Cardiac fibroblast (primary cell): ENCODE measurements around the gene CNOT8.

ENCODE experiments used
- DNase-seq, 2 donors: peaks; one replicate each; pipeline versions ENCODE4 v3.0.0 to v3.0.0-alpha.2; 2010; ENCODE audit warnings: low read depth in 2 of 2
- H3K4me3 ChIP-seq, 2 donors: replicated peaks in 1 of 2; 1 replicate in 1 of 2; 2 replicates in 1 of 2; pipeline ENCODE4 v1.5.1; 2011; ENCODE audit warnings: low read depth in 2 of 2, low read length in 2 of 2, mild to moderate bottlenecking in 2 of 2, moderate library complexity in 1 of 2
- CTCF ChIP-seq: IDR thresholded peaks from one replicate; pipeline ENCODE4 v1.5.1; 2011; ENCODE audit warnings: low read depth, mild to moderate bottlenecking, low read length, inconsistent platforms

The CNOT8 gene

GRCh38 chr5:154857530-154858296 is 714 bp upstream of the CNOT8 start:
- DNase-seq = peak; percentile 98
- TF ChIP-seq CTCF = peak; percentile 9
- peak overlapping the region; percentile 62 to 69 for H3K4me3 ChIP-seq

DNA sequence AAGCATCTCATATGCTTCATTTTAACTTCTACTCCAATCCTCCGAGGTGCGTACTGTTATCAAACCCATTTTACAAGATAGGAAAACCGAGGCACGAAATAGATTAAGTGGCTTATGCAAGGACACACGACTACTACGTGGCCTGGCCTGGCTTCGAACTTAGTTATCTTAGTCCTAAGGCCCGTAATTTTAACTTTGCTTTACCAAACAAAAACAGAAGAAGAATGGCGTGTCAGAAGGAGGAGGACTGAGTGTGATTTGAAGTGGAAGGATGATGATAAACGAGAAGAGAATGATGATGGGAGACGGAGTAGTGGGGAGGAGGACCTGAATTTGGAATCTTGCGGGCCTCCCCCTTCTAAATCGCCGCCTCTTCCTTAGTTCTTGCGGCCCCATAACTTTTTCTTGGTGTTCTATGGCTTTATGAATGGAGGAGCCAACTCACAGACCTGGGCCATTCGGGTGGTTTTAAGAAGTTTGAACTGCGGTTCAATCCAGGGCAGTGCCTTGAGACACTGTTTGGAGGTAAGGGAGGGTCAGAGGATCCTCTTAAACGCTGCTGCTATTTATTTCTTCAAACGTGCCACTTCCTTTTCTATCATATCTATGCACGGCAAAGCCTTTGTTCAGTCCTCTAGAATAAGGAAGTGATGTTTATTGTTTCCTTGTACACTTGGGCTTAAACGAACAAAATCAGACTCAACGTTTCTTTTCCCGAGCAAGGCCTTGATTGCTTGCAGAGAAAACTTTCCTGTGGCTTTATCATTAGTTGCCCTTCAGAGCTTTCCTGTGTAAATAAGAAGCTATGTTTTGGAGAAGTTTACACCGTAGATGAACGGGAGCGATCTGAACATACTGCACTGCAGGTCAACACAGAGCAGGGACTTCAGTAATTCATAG is 795 bp downstream of the CNOT8 start:
- peak overlapping the region; percentile 62 to 69 for H3K4me3 ChIP-seq
- DNase-seq = peak; percentile 7 to 28

DNA sequence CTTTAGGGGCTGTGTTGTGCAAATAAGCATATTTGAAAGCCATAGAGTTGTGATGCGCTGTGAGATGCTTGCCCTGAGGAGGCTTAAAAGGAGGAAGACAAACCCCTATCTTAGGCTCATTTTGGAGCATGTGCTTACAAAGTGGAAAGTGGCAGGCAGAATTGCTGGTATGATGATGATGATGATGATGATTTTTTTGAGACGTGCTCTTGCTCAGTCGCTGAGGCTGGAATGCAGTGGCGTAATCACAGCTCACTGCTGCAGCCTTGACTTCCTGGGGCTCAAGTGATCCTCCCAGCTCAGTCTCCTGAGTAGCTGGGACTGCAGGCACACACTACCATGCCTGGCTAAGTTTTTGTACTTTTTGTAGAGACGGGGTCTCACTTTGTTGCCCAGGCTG is 1.7 kb downstream of the CNOT8 start:
- peak; percentile 68 to 78 for DNase-seq
- peak overlapping the region; percentile 62 to 69 for H3K4me3 ChIP-seq
- TF ChIP-seq CTCF = no peak

More for the DNA sequence above, 795 bp downstream of the CNOT8 start:
- no peak for TF ChIP-seq CTCF

- no peak for TF ChIP-seq CTCF
- peak overlapping the region in 1 of 2 donors; percentile 69 for H3K4me3 ChIP-seq
- DNase-seq = no peak
Measured at GRCh38 chr5:154860765-154861164, 2.3 kb downstream of the CNOT8 start.

GRCh38 chr5:154861946-154862345 is 3.5 kb downstream of the CNOT8 start:
- no peak overlapping the region for H3K4me3 ChIP-seq
- TF ChIP-seq CTCF = no peak
- no peak for DNase-seq

DNA sequence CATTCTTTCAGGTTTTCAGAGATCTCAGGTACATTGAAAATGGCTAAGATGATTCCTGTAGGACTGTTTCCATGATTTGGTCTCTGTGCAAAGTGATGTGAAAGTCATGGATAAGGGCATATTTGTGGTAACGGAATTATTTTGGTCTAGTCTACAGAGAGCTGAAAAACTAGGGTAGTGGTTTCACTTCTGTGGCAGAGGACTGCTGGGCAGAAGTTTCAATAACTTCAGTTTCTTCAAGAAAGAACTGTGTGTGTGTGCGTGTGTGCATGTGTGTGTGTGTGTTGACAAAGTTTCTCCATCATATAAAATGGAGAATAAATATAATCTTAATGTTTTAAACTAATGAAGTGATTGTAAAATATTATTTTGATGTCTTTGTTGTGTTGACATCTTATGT is 4.3 kb downstream of the CNOT8 start:
- no peak for TF ChIP-seq CTCF
- H3K4me3 ChIP-seq = no peak overlapping the region
- DNase-seq = peak in 1 of 2 donors; percentile 15
